GM23338 (cell line): ENCODE data around the gene CKB. TPM values are rescaled to one million over a fixed set of nuclear protein-coding genes. Genes with fewer than 3 reads are reported as not detected.

ENCODE experiments used
- CREB1 ChIP-seq: fragments of 250-450 bp; sonication (Bioruptor Pico); IDR thresholded peaks from 2 replicates; pipeline ENCODE4 v1.5.0; 2020; ENCODE audit warnings: low read depth, mild to moderate bottlenecking, moderate library complexity
- EZH2 ChIP-seq: fragments of 200-600 bp; sonication (generic); IDR thresholded peaks from one replicate; pipeline ENCODE4 v1.8.0; 2017; ENCODE audit warnings: antibody characterized with exemption, mild to moderate bottlenecking, low read depth; ENCODE audit not compliant: unreplicated experiment
- JUNB ChIP-seq: IDR thresholded peaks from one replicate; pipeline ENCODE4 v1.6.1; 2016; ENCODE audit warnings: antibody characterized with exemption; ENCODE audit not compliant: unreplicated experiment
- POLR2AphosphoS5 ChIP-seq: IDR thresholded peaks from 2 replicates; pipeline ENCODE4 v1.6.1; 2016; ENCODE audit warnings: antibody characterized with exemption, low read depth
- REST ChIP-seq: IDR thresholded peaks from one replicate; pipeline ENCODE4 v1.6.1; 2018; ENCODE audit warnings: antibody characterized with exemption; ENCODE audit not compliant: unreplicated experiment
- STAT1 ChIP-seq: IDR thresholded peaks from one replicate; pipeline ENCODE4 v1.6.1; 2016; ENCODE audit warnings: antibody characterized with exemption; ENCODE audit not compliant: unreplicated experiment
- ZNF114 ChIP-seq: fragments of 250-450 bp; sonication (Bioruptor Pico); IDR thresholded peaks from 2 replicates; pipeline ENCODE4 v1.5.0; 2020; ENCODE audit warnings: mild to moderate bottlenecking, moderate library complexity
- ZNF331 ChIP-seq: fragments of 250-450 bp; sonication (Bioruptor Pico); IDR thresholded peaks from 2 replicates; pipeline ENCODE4 v1.5.0; 2020; ENCODE audit warnings: low read depth, mild to moderate bottlenecking, moderate library complexity
- ZNF462 ChIP-seq: fragments of 250-450 bp; sonication (Bioruptor Pico); IDR thresholded peaks from 2 replicates; pipeline ENCODE4 v1.5.0; 2020; ENCODE audit warnings: mild to moderate bottlenecking, moderate library complexity
- polyA plus RNA-seq: library from polyadenylated mRNA; unstranded; fragments of >200 nt; fragmentation: Nextera tagmentation; extraction: Ambion mirVana; gene quantifications from 2 replicates; pipeline ENCODE4 v1.2.1, GENCODE V29; 2016
- total RNA-seq: library from RNA; depleted of rRNA; stranded (reverse); fragments of >200 nt; shearing (Covaris generic); gene quantifications from 2 replicates; pipeline ENCODE4 v1.2.3, GENCODE V29; 2014

The CKB gene
- total and polyA plus RNA-seq, 2 experiments from 2014 or later, result 604 to 852 TPM

- no peak for TF ChIP-seq ZNF462 (CRISPR knock-in tag)
- no peak for TF ChIP-seq REST
- TF ChIP-seq JUNB, result no peak
- no peak for TF ChIP-seq ZNF114
- no peak for TF ChIP-seq ZNF331 (CRISPR knock-in tag)
- TF ChIP-seq EZH2, result no peak
- no peak for TF ChIP-seq POLR2AphosphoS5
- no peak for TF ChIP-seq CREB1 (CRISPR knock-in tag)
- no peak for TF ChIP-seq STAT1
Observed at GRCh38 chr14:103534576-103535061, 12.0 kb upstream of the CKB start (continued).
